HUES64 (cell line): Measurements from ENCODE around the gene PCSK5.

ENCODE experiments used
- H3K27ac ChIP-seq: 2 replicates; pipeline ENCODE4 v1.7.0; 2013; ENCODE audit warnings: low read depth, low read length, inconsistent platforms
- H3K27me3 ChIP-seq: 2 replicates; pipeline ENCODE4 v1.6.1; 2013; ENCODE audit warnings: mild to moderate bottlenecking, low read length; ENCODE audit not compliant: insufficient read depth
- H3K36me3 ChIP-seq: 2 replicates; pipeline ENCODE4 v1.6.1; 2013; ENCODE audit warnings: mild to moderate bottlenecking, low read length; ENCODE audit not compliant: insufficient read depth
- H3K4me1 ChIP-seq: 2 replicates; pipeline ENCODE4 v1.6.1; 2013; ENCODE audit warnings: mild to moderate bottlenecking, low read length, moderate library complexity; ENCODE audit not compliant: insufficient read depth
- H3K4me3 ChIP-seq: 2 replicates; pipeline ENCODE4 v1.5.1; 2013; ENCODE audit warnings: mild to moderate bottlenecking, low read length, moderate library complexity
- H3K9ac ChIP-seq: 2 replicates; pipeline ENCODE4 v1.6.1; 2013; ENCODE audit warnings: mild to moderate bottlenecking, low read depth, low read length
- H3K9me3 ChIP-seq: 2 replicates; pipeline ENCODE4 v1.6.1; 2013; ENCODE audit warnings: low read depth, low read length; ENCODE audit not compliant: insufficient read depth
- WGBS: fragments of 150-250, 120-280 bp; methylation state at CpG from one replicate; pipeline ENCODE4 v1.1.7; 2013; ENCODE audit warnings: missing lambda C conversion rate; 5-methylcytosine and 5-hydroxymethylcytosine counted together

Gene PCSK5

GRCh38 chr9:76188905-76189304 is 298.4 kb downstream of the PCSK5 start:
- no peaks in the 10 kb centered on the region for H3K4me1 ChIP-seq
- H3K27ac ChIP-seq = no peak overlapping the region
- no peak overlapping the region for H3K9ac ChIP-seq
- H3K27me3 ChIP-seq = no peaks in the 10 kb centered on the region
- H3K36me3 ChIP-seq = peaks cover 10% of the 10 kb centered on the region; the same call in 1 of the 2 replicates
- no peaks in the 10 kb centered on the region for H3K9me3 ChIP-seq
- 83% methylated on average over 2 of the region's 3 CpGs for WGBS
- no peak overlapping the region for H3K4me3 ChIP-seq

DNA sequence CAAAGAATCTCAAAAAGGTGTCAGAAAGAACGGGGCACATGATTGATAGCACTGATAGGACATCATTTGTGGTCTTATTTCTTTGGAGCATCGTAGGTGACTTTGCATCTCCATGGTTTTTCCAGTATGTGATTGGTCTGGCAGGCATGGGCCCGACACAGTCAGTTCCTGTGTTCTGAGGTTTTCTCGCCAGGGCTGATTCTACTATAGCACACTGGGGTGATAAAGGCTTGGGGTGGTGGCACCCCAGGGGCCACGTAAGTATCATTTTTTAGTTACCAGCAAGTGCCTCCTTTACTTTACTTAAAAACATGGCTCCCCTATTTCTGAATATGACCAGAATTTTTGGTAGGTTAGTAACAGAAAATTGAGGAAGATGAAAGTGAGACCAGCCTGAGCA is 301.0 kb downstream of the PCSK5 start:
- no peaks in the 10 kb centered on the region for H3K4me1 ChIP-seq
- no peak overlapping the region for H3K4me3 ChIP-seq
- 0 out of 2 replicates have a peak, but pooled peaks cover 5% of the 10 kb centered on the region for H3K36me3 ChIP-seq
- no peaks in the 10 kb centered on the region for H3K9me3 ChIP-seq
- no peak overlapping the region for H3K9ac ChIP-seq
- no peak overlapping the region for H3K27ac ChIP-seq
- WGBS = 92% methylated on average over 4 of the region's 5 CpGs
- H3K27me3 ChIP-seq = no peaks in the 10 kb centered on the region

GRCh38 chr9:76192013-76192412 is 301.5 kb downstream of the PCSK5 start:
- Histone ChIP-seq H3K9ac (no peak overlapping the region), H3K9me3 (no peaks in the 10 kb centered on the region), H3K27me3 (no peaks in the 10 kb centered on the region), H3K4me3 (no peak overlapping the region), H3K4me1 (no peaks in the 10 kb centered on the region), H3K36me3 (0 out of 2 replicates have a peak, but pooled peaks cover 5% of the 10 kb centered on the region), H3K27ac (no peak overlapping the region)
- 94% methylated on average over 3 of the region's 3 CpGs for WGBS

DNA sequence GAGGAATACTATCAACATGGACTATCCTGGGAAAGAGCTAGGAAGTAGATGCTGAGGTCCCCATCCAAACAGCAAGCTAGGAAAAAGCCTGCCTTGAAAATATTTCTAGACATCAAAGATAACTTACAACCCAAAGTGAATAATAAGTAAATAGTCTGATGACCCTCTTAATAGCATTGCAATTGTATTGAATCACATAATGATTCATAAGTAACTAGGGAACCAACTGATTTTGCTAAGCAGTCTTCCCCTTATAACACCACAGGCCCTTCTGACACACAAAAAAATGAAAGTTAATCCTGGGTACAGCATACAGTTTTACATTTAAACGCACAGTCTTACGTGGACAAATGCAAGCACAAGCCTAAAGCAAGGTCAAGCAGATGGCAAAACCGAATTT is 304.4 kb downstream of the PCSK5 start:
- Histone ChIP-seq H3K27me3 (no peaks in the 10 kb centered on the region), H3K27ac (no peak overlapping the region), H3K9ac (no peak overlapping the region), H3K36me3 (no peaks in the 10 kb centered on the region), H3K4me1 (no peaks in the 10 kb centered on the region), H3K9me3 (no peaks in the 10 kb centered on the region), H3K4me3 (no peak overlapping the region)
- 86% methylated on average over 3 of the region's 3 CpGs for WGBS

DNA sequence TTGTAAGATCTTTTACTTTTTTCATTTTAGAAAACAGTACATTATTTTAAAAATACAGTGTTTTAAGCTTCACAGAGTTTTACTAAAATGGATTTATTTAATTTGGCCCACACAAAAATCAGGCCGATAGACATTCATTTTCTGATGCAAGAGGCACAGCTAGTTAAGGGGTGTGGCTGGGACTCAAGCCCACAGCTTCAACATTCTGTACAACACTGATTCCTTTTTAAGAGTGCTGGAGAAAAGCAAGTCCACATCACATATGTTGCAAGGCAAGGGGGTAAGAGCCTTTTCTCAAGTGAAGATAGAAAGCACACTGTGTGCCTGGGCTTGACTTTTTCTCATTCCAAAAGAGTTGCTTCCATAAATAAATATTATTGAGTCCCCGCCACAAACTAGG is 307.9 kb downstream of the PCSK5 start:
- Histone ChIP-seq H3K4me3 (no peak overlapping the region), H3K9ac (no peak overlapping the region), H3K27me3 (no peaks in the 10 kb centered on the region), H3K27ac (no peak overlapping the region), H3K36me3 (no peaks in the 10 kb centered on the region), H3K4me1 (no peaks in the 10 kb centered on the region), H3K9me3 (no peaks in the 10 kb centered on the region)
- 92% methylated on average over 1 of the region's 2 CpGs for WGBS

- Histone ChIP-seq H3K36me3 (no peaks in the 10 kb centered on the region), H3K4me1 (no peaks in the 10 kb centered on the region), H3K27ac (no peak overlapping the region), H3K27me3 (no peaks in the 10 kb centered on the region), H3K9ac (no peak overlapping the region), H3K4me3 (no peak overlapping the region), H3K9me3 (no peaks in the 10 kb centered on the region)
- 94% methylated on average over 5 of the region's 5 CpGs for WGBS
These were observed 309.8 kb downstream of the PCSK5 start for GRCh38 chr9:76200315-76200714.

DNA sequence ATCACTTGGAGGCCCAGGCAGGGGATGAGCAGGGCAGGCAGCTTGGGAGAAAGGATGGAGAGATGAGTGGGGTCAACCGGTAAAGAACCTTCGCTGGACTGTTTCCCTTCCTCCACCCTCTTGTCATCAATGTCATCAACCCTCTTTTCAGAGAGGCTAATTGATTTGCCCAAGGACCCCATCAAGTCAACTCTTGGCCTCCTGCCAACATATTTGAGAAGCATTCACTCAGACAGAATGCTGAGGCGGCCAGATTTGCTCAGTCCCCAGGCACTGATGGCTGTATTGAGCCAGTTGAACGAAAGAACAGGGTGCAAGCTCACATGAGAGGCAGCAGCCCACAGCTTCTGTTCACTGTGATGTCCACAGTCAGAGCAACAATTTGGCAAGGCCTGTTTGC is 310.3 kb downstream of the PCSK5 start:
- no peaks in the 10 kb centered on the region for H3K36me3 ChIP-seq
- no peak overlapping the region for H3K27ac ChIP-seq
- no peaks in the 10 kb centered on the region for H3K4me1 ChIP-seq
- H3K4me3 ChIP-seq = no peak overlapping the region
- H3K9me3 ChIP-seq = no peaks in the 10 kb centered on the region
- 91% methylated on average over 4 of the region's 4 CpGs for WGBS
- no peaks in the 10 kb centered on the region for H3K27me3 ChIP-seq
- no peak overlapping the region for H3K9ac ChIP-seq

- Histone ChIP-seq H3K9ac (no peak overlapping the region), H3K27ac (no peak overlapping the region), H3K4me3 (no peak overlapping the region), H3K4me1 (peaks cover 8% of the 10 kb centered on the region), H3K27me3 (no peaks in the 10 kb centered on the region), H3K9me3 (no peaks in the 10 kb centered on the region), H3K36me3 (no peaks in the 10 kb centered on the region)
- WGBS = 87% methylated on average over 3 of the region's 3 CpGs
These were observed 312.9 kb downstream of the PCSK5 start for GRCh38 chr9:76203373-76203772.

DNA sequence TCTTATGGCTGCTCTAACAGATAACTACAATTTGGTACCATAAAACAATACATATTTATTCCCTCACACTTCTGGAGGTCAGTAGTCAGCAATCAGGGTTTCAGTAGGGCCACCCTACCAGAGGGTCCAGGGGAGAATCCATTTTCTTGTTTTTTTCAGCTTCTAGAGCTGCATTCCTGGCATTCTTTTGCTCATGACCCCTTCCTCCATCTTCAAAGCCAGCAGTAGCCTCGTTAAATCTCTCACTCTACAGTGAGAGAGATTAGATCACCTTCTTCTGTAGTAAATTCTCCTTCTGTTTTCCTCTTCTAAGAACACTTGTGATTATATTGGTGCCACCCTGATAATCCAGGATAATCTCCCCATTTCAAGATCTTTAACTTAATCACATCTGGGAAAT is 316.3 kb downstream of the PCSK5 start:
- no peak overlapping the region for H3K9ac ChIP-seq
- H3K36me3 ChIP-seq = no peaks in the 10 kb centered on the region
- H3K4me3 ChIP-seq = no peak overlapping the region
- no peaks in the 10 kb centered on the region for H3K9me3 ChIP-seq
- H3K4me1 ChIP-seq = peaks cover 8% of the 10 kb centered on the region
- no peak overlapping the region for H3K27ac ChIP-seq
- no peaks in the 10 kb centered on the region for H3K27me3 ChIP-seq
- 32% methylated on average over 1 of the region's 1 CpG for WGBS

GRCh38 chr9:76213751-76214150 is 323.3 kb downstream of the PCSK5 start:
- 91% methylated on average over 3 of the region's 3 CpGs for WGBS

GRCh38 chr9:76215066-76215465 is 324.6 kb downstream of the PCSK5 start:
- no peaks in the 10 kb centered on the region for H3K27me3 ChIP-seq
- no peak overlapping the region for H3K4me3 ChIP-seq
- peaks cover 16% of the 10 kb centered on the region; the same call in 1 of the 2 replicates for H3K4me1 ChIP-seq
- H3K9ac ChIP-seq = no peak overlapping the region
- no peaks in the 10 kb centered on the region for H3K9me3 ChIP-seq
- WGBS = 68% methylated on average over 1 of the region's 1 CpG
- no peak overlapping the region for H3K27ac ChIP-seq
- H3K36me3 ChIP-seq = no peaks in the 10 kb centered on the region

More at GRCh38 chr9:76213751-76214150, 323.3 kb downstream of the PCSK5 start:
- Histone ChIP-seq H3K9ac (no peak overlapping the region), H3K9me3 (no peaks in the 10 kb centered on the region), H3K27ac (no peak overlapping the region), H3K36me3 (no peaks in the 10 kb centered on the region), H3K4me3 (no peak overlapping the region), H3K27me3 (no peaks in the 10 kb centered on the region), H3K4me1 (peaks cover 8% of the 10 kb centered on the region; the same call in 1 of the 2 replicates)

DNA sequence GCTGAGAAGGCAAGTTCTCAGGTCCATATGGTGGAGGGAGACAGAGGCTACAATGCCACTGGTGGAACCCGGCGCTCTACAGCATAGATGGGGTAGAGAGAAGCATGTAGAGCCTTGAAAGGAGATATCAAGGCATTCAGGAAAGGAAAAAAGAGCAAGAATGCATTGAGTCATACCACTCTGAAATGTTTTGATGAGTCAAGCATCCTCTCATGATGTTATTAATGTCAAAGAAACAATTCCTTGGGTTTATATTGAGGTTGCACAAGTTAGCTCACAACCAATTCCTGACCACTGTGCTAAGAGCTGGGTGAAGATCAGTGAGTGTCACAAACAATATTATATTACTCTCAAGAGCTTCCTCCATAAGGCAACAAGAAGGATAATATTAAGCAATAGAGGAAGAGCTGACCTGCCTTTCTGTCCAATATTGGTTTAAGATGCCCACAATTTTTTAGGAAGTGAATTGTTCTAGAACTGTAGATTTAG is 325.7 kb downstream of the PCSK5 start:
- H3K27ac ChIP-seq = no peak overlapping the region
- WGBS = 94% methylated on average over 2 of the region's 2 CpGs
- no peaks in the 10 kb centered on the region for H3K36me3 ChIP-seq
- peaks cover 16% of the 10 kb centered on the region; the same call in 1 of the 2 replicates for H3K4me1 ChIP-seq
- no peaks in the 10 kb centered on the region for H3K27me3 ChIP-seq
- no peak overlapping the region for H3K4me3 ChIP-seq
- no peak overlapping the region for H3K9ac ChIP-seq
- H3K9me3 ChIP-seq = no peaks in the 10 kb centered on the region
